Endothelial cell of umbilical vein (primary cell): ENCODE measurements around the gene KCNK15. TPM values are rescaled to one million over a fixed set of nuclear protein-coding genes. Genes with fewer than 3 reads are reported as not detected.

Experiments used
- BruUV-seq: library from RNA; stranded (reverse); fragments of 400-500 nt; replicated peaks from 2 replicates; lab custom pipeline; 2021; lab: Mats Ljungman, UMichigan
- CTCF ChIA-PET: fragments of 300-600, 350-600 bp; sonication (Branson Sonifier 250); formaldehyde crosslinking; loops from one replicate; lab custom pipeline; 2021; ENCODE audit warnings: antibody characterized with exemption, inconsistent platforms; lab: Charles Lee
- POLR2A ChIA-PET: fragments of 300-600, 350-600 bp; sonication (Branson Sonifier 250); formaldehyde crosslinking; loops from one replicate; lab custom pipeline; 2021; ENCODE audit warnings: antibody characterized with exemption, inconsistent platforms; lab: Charles Lee
- DNase-seq: peaks from one replicate; pipeline ENCODE4 v3.0.0-alpha.2; 2011; ENCODE audit warnings: low read depth, low spot score
- FAIRE-seq: peaks from 2 replicates; lab custom pipeline; 2011; peaks lifted over from hg19 to GRCh38; lab: Jason Lieb, UNC
- H2AFZ ChIP-seq: 2 replicates; pipeline ENCODE4 v1.6.0; 2012; ENCODE audit warnings: low read depth, low read length, control low read depth, inconsistent platforms
- H3K27ac ChIP-seq: 2 replicates; pipeline ENCODE4 v1.5.1; 2011; ENCODE audit warnings: low read depth, mild to moderate bottlenecking, control low read depth, low read length, moderate library complexity; ENCODE audit not compliant: insufficient read depth
- H3K27me3 ChIP-seq, 2 experiments: 2 replicates each; pipeline versions ENCODE4 v1.6.0 to v1.6.1; 2011; ENCODE audit warnings: low read length in 2 of 2, mixed read lengths in 1 of 2; ENCODE audit not compliant: control insufficient read depth in 2 of 2, insufficient read depth in 2 of 2
- H3K36me3 ChIP-seq, 2 experiments: 2 replicates in 1 of 2; 3 replicates in 1 of 2; pipeline ENCODE4 v1.5.1; 2011; ENCODE audit warnings: low read length in 2 of 2, mild to moderate bottlenecking in 1 of 2, moderate library complexity in 1 of 2; ENCODE audit not compliant: control insufficient read depth in 2 of 2, insufficient read depth in 2 of 2; ENCODE audit errors: extremely low read depth in 1 of 2
- H3K4me1 ChIP-seq: 3 replicates; pipeline ENCODE4 v1.5.1; 2011; ENCODE audit warnings: mild to moderate bottlenecking, low read length; ENCODE audit not compliant: control insufficient read depth, insufficient read depth; ENCODE audit errors: extremely low read depth
- H3K4me2 ChIP-seq: 2 replicates; pipeline ENCODE4 v1.6.1; 2011; ENCODE audit warnings: low read length, control low read depth, mixed read lengths; ENCODE audit not compliant: insufficient read depth
- H3K4me3 ChIP-seq, 3 experiments: fragments of 200-600 bp in 1 of 3; sonication (generic), shearing (Covaris generic) in 1 of 3; replicated peaks in 1 of 3; 2 replicates each; pipeline ENCODE4 v1.5.1; 2011 to 2016; ENCODE audit warnings: control low read depth in 3 of 3, low read length in 3 of 3, mild to moderate bottlenecking in 2 of 3, inconsistent platforms in 1 of 3, low read depth in 1 of 3, moderate library complexity in 1 of 3; ENCODE audit not compliant: insufficient read depth in 1 of 3
- H3K79me2 ChIP-seq: 2 replicates; pipeline ENCODE4 v1.6.0; 2012; ENCODE audit warnings: low read length, inconsistent platforms; ENCODE audit not compliant: control insufficient read depth, insufficient read depth
- H3K9ac ChIP-seq: replicated peaks from 2 replicates; pipeline ENCODE3; 2011; ENCODE audit warnings: low read length, control low read depth; ENCODE audit not compliant: insufficient read depth; ENCODE audit errors: extremely low read depth
- H3K9me1 ChIP-seq: replicated peaks from 3 replicates; pipeline ENCODE4 v1.6.0; 2011; ENCODE audit warnings: mild to moderate bottlenecking, low read length; ENCODE audit not compliant: control insufficient read depth, insufficient read depth; ENCODE audit errors: extremely low read depth
- H3K9me3 ChIP-seq: replicated peaks from 2 replicates; pipeline ENCODE4 v1.5.1; 2012; ENCODE audit warnings: low read length, inconsistent platforms; ENCODE audit not compliant: control insufficient read depth, insufficient read depth
- H4K20me1 ChIP-seq: replicated peaks from 2 replicates; pipeline ENCODE3; 2011; ENCODE audit warnings: mild to moderate bottlenecking, low read length; ENCODE audit not compliant: control insufficient read depth, insufficient read depth; ENCODE audit errors: extremely low read depth
- CTCF ChIP-seq, 2 donors: IDR thresholded peaks; 1 replicate in 1 of 2; 2 replicates in 1 of 2; pipeline ENCODE4 v1.5.1; 2011; ENCODE audit warnings: low read length in 2 of 2, mild to moderate bottlenecking in 2 of 2, moderate library complexity in 2 of 2, control low read depth in 1 of 2, inconsistent platforms in 1 of 2, low read depth in 1 of 2; ENCODE audit not compliant: insufficient read depth in 1 of 2; ENCODE audit errors: extremely low read depth in 1 of 2
- EZH2 ChIP-seq: IDR thresholded peaks from 2 replicates; pipeline ENCODE4 v1.6.1; 2012; ENCODE audit warnings: borderline replicate concordance, low read depth, mild to moderate bottlenecking, moderate library complexity, low read length, inconsistent platforms; ENCODE audit not compliant: severe bottlenecking
- FOS ChIP-seq: IDR thresholded peaks from 2 replicates; pipeline ENCODE4 v1.6.1; 2011; ENCODE audit warnings: mild to moderate bottlenecking, low read length, moderate library complexity, borderline replicate concordance; ENCODE audit not compliant: insufficient read depth
- GATA2 ChIP-seq: IDR thresholded peaks from 2 replicates; pipeline ENCODE4 v1.7.0; 2011; ENCODE audit warnings: low read depth, mild to moderate bottlenecking, moderate library complexity, mixed read lengths, low read length; ENCODE audit not compliant: insufficient read length, insufficient read depth
- JUN ChIP-seq: IDR thresholded peaks from 2 replicates; pipeline ENCODE4 v1.6.1; 2011; ENCODE audit warnings: borderline replicate concordance, low read depth; ENCODE audit not compliant: insufficient read length, insufficient read depth
- MYC ChIP-seq: IDR thresholded peaks from one replicate; pipeline ENCODE4 v1.6.1; 2011; ENCODE audit warnings: mild to moderate bottlenecking, low read depth, low read length
- POLR2A ChIP-seq: IDR thresholded peaks from 2 replicates; pipeline ENCODE4 v1.6.1; 2012; ENCODE audit warnings: low read depth, mild to moderate bottlenecking, control low read depth, low read length
- POLR2AphosphoS5 ChIP-seq: IDR thresholded peaks from 2 replicates; pipeline ENCODE4 v1.6.1; 2012; ENCODE audit warnings: low read depth, mild to moderate bottlenecking, control low read depth, low read length, moderate library complexity; ENCODE audit not compliant: insufficient read depth
- dilution Hi-C: fragments of 300-500 bp; cut with MboI; formaldehyde crosslinking; loops from one replicate; pipeline ENCODE4 v1.15.0; 2019; ENCODE audit warnings: low sequenced_read_pairs; ENCODE audit not compliant: extremely low pct_ligation_motif_present
- intact Hi-C: fragments of 100-400 bp; cut with micrococcal nuclease; formaldehyde crosslinking; loops from one replicate; pipeline ENCODE4 v1.10.0; 2022
- polyA plus RNA-seq, 4 experiments: library from polyadenylated mRNA; depleted of rRNA in 3 of 4; stranded (reverse) in 3 of 4; unstranded in 1 of 4; fragments of >200 nt; gene quantifications; 2 replicates each; pipeline versions ENCODE4 v1.2.1 to v1.2.3, GENCODE V29; 2011 to 2012; ENCODE audit warnings: missing spikeins in 1 of 4
- total RNA-seq: library from RNA; stranded (reverse); gene quantifications from 2 replicates; pipeline ENCODE4 v1.2.3, GENCODE V29; 2021
- TF ChIP-seq, protein P1 (sequence below): IDR thresholded peaks from 2 replicates; pipeline ENCODE4 v1.6.1; 2011; ENCODE audit not compliant: insufficient read depth, insufficient read length

KCNK15 gene
- total and polyA plus RNA-seq, 2 donors (not counting 3 experiments of a cell fraction or from before 2014, with no cell fraction given), result 0.06 TPM; not detected in 1

DNA sequence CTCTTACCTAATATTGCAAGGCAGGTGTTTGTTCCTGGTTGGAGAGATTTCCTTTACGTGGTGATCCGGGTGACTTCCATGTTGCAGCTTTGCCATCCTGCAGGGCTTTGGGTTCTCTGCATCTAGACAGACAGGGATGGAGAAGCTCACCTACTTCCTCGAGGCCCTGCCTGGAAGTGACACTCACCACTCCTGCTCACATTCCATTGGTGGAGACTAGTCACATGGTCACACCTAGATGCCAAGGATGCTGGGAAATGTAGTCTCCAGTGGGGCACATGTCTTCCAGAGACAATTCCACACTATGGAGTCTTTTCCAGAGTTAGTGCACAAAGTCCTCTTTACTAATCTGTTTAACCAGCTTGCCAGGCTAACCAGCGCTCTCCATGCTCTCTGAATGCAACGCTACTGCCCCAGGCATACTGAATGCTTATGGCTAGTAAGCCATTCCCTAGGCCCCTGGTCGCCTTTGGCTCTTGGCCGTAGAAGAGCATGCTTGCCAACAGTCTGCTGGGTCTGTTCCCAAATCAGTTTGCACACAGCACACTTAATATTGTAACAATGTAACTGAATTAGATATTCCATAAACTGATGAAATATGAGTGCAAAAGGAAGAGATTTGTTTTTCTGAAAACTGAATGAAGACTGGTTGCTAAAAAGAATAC, 6.7 kb upstream of the KCNK15 start:
- no peak for TF ChIP-seq GATA2
- TF ChIP-seq, protein P1, sequence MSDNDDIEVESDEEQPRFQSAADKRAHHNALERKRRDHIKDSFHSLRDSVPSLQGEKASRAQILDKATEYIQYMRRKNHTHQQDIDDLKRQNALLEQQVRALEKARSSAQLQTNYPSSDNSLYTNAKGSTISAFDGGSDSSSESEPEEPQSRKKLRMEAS, result peak; percentile 79
- Histone ChIP-seq H3K9me3 (no peaks in the 10 kb centered on the region), H2AFZ (no peak overlapping the region), H3K4me2 (no peak overlapping the region), H3K27ac (no peak overlapping the region), H3K4me3 (no peak overlapping the region), H3K9me1 (no peaks in the 10 kb centered on the region), H4K20me1 (no peaks in the 10 kb centered on the region), H3K79me2 (no peaks in the 10 kb centered on the region), H3K9ac (no peak overlapping the region), H3K36me3 (no peaks in the 10 kb centered on the region), H3K27me3 (peaks cover 0 to 11% of the 10 kb centered on the region in 2 experiments), H3K4me1 (no peaks in the 10 kb centered on the region)
- ChIA-PET POLR2A (no interaction called here), CTCF (interaction anchor here (0.7 to 2.8 kb wide), 4 partner anchors 8 to 355 kb away, joined by 3 to 20 read pairs (median 4); no protein-coding TSS in a partner anchor)
- intact Hi-C loops (loop anchor here (10.0 kb wide), 2 partner anchors 204 to 264 kb away; partner anchors contain the start of gene TTPAL), dilution Hi-C loops (no loop called here)
- no TSS peak for BruUV-seq
- FAIRE-seq, result peak; percentile 95
- peak; percentile 72 for DNase-seq

DNA sequence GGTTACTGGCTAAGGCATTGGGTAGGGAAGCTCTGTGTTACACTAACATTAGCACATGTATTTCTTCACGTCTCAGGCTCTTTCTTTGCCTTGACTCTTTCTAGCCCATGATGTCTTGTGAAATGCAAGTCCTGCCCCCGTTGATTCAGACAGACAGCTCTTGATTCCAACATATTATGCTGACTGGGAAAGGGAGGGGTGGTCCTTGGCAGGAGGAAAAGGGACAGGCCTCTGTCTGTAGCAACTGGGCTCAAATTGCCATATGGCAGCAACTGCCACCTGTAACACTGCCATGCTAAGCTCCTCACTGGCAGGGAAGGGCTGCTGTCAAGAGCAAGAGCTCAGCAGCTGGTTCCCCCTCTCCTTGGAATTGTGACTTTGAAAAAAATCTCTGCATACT, 5.7 kb upstream of the KCNK15 start:
- POLR2A ChIA-PET, result no interaction called here

More for the DNA sequence above, 5.7 kb upstream of the KCNK15 start:
- no peak overlapping the region for H3K9ac ChIP-seq
- CTCF ChIA-PET, result interaction anchor here (1.1 to 1.5 kb wide), 3 partner anchors 16 to 57 kb away, joined by 3 to 5 read pairs (median 3); no protein-coding TSS in a partner anchor
- TF ChIP-seq JUN (no peak), FOS (no peak), POLR2AphosphoS5 (no peak), EZH2 (no peak), POLR2A (no peak), GATA2 (no peak), MYC (no peak), CTCF (IDR thresholded peaks at IDR 0.05; ENCODE audit: extremely low read depth in 1 of 2, insufficient read depth in 1 of 2, low read depth in 1 of 2, low read length in 2 of 2) (no peak)
- TF ChIP-seq, protein P1, result no peak
- no peaks in the 10 kb centered on the region for H3K36me3 ChIP-seq
- H3K4me1 ChIP-seq, result no peaks in the 10 kb centered on the region
- H4K20me1 ChIP-seq, result no peaks in the 10 kb centered on the region
- no peaks in the 10 kb centered on the region for H3K9me3 ChIP-seq
- H3K9me1 ChIP-seq, result no peaks in the 10 kb centered on the region
- H3K4me3 ChIP-seq, result no peak overlapping the region
- BruUV-seq, result no TSS peak
- FAIRE-seq (no peak), DNase-seq (no peak)
- no peak overlapping the region for H3K27ac ChIP-seq
- dilution Hi-C loops (no loop called here), intact Hi-C loops (loop anchor here (10.0 kb wide), 2 partner anchors 205 to 265 kb away; partner anchors contain the start of gene TTPAL)
- H2AFZ ChIP-seq, result no peak overlapping the region
- H3K4me2 ChIP-seq, result no peak overlapping the region
- H3K27me3 ChIP-seq, result peaks cover 0 to 11% of the 10 kb centered on the region in 2 experiments
- H3K79me2 ChIP-seq, result no peaks in the 10 kb centered on the region
